OCI-M1 (cell line): ENCODE measurements around the gene ZNF814.
"Not testable (repeated sequence)": the region's sequence is repeated elsewhere in the genome, so short reads cannot be mapped to it uniquely, and the experiment has no call there.

ENCODE experiments used
- DNase-seq: peaks from one replicate; lab custom pipeline; 2025; lab: John Stamatoyannopoulos, UW

Gene ZNF814

DNA sequence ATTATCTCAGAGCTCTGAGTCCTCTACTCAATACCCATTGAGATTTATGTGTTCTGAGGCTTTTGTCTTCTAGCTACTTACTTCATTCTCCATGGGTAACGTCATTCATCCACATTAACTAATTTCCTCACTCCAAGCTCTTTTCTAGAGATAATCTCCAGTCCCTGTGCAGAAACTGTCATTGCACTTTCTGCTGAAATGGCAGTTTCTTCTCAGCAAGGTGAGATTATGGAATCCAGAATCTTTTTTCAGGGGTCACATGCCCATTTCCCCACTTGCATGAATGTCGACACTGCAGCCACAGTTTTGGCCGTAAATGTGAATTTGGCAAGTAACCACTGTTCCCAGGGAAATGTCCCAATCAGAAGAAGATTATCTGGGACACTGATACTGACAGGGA is 26.5 kb downstream of the ZNF814 start:
- not testable (repeated sequence) for DNase-seq

- not testable (repeated sequence) for DNase-seq
Measured at GRCh38 chr19:57854117-57854516, 34.7 kb downstream of the ZNF814 start.

GRCh38 chr19:57851812-57852603 is 36.8 kb downstream of the ZNF814 start:
- not testable (repeated sequence) for DNase-seq

DNA sequence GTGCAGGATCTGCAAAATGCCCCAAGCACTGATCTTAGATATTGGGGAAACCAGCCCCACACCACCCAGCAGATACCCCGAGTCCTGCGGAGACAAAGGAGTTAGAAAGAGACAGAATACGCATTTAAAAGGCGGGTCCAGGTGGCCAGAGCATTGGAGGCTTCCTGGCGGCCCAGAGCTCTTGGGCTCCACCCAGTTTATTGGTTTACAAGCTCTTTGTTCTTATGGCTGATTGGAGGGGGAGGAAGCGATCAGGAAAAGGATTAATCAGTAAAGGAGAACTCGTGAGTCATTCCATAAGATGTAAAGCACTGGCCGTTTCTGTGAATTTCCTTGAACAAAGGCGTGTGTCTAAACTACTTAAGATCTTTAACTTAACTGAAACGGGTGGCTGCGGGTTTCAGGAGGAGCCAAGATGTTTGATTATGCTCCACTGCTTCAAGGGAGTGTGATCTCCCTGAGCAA is 38.3 kb downstream of the ZNF814 start:
- DNase-seq = peak; percentile 83

GRCh38 chr19:57849666-57850473 is 39.0 kb downstream of the ZNF814 start, which contains the start of gene ZNF587:
ZNF587 (plus strand) TSS chr19:57849859; CDS start chr19:57850039, 180 bp downstream.
- peak; percentile 94 for DNase-seq

GRCh38 chr19:57849162-57849665 is 39.6 kb downstream of the ZNF814 start:
- DNase-seq = not testable (repeated sequence)

DNA sequence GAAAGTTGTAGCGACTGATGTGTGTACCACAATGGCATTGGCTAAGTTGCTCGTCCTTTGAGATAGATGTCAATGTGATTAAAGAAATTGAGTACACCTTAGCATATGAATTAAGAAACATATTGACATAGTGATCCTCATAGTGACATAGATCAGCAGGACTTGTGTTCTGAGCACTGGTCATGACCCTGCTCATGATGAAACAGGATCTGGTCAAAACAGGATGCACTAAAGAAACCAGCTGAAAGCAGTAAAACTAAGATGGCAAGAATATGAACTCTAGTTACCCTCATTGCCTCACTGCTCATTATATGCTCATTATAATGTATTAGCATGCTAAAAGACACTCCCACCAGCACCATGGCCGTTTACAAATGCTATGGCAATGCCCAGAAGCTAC is 41.7 kb downstream of the ZNF814 start:
- not testable (repeated sequence) for DNase-seq

GRCh38 chr19:57841122-57841763 is 47.6 kb downstream of the ZNF814 start:
- DNase-seq = no peak

GRCh38 chr19:57838622-57839191 is 50.1 kb downstream of the ZNF814 start:
- not testable (repeated sequence) for DNase-seq

DNA sequence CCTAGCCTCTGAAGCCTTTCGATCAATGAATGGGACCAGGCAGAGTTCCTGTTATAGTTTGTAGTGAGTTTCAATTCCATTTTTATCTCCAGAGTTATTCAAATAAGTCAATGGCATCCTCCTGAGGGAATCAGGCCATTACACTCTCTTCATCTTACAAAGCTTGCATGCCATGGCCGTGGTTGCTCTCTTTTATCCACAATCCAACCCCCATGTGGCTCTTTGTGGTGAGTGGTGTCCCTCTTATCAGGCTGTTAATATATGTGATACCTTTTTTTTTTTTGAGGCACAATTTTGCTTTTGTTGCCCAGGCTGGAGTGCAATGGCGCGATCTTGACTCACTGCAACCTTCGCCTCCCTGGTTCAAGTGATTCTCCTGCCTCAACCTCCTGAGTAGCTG is 51.8 kb downstream of the ZNF814 start:
- not testable (repeated sequence) for DNase-seq

- peak; percentile 64 for DNase-seq
Measured at GRCh38 chr19:57830071-57830602, 58.7 kb downstream of the ZNF814 start, which contains the start of gene ZNF587B. ZNF587B (plus strand) TSS chr19:57830299; CDS start chr19:57830529, 230 bp downstream.

- no peak for DNase-seq
Measured at GRCh38 chr19:57829316-57829715, 59.5 kb downstream of the ZNF814 start.

DNA sequence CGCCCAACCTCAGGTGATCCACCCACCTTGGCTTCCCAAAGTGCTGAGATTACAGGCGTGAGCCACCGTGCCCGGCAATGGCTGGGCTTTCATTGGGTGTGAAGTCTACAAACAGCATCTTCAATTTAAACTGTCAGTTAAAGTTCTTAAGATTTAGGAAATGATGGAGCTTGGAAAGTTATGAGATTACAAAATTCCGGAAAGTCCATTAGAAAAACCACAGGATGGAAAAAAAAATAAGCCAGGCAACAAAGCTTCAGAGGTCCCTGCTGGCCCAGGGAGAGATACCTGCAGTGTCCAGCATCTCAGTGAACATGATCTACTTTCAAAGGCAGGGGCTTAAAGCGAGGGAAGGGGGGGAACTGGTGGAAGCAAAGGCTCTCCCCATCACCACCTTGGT is 63.3 kb downstream of the ZNF814 start:
- DNase-seq = no peak

DNA sequence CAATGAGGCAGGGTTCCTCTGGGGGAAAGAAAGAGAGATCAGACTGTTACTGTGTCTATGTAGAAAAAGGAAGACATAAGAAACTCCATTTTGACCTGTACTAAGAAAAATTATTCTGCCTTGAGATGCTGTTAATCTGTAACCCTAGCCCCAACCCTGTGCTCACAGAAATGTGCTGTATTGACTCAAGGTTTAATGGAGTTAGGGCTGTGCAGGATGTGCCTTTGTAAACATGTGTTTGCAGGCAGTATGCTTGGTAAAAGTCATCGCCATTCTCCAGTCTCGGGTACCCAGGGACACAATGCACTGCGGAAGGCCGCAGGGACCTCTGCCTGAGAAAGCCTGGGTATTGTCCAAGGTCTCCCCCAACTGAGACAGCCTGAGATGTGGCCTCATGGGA is 65.2 kb downstream of the ZNF814 start:
- DNase-seq = not testable (repeated sequence)

- not testable (repeated sequence) for DNase-seq
Measured at GRCh38 chr19:57823155-57823554, 65.7 kb downstream of the ZNF814 start.

DNA sequence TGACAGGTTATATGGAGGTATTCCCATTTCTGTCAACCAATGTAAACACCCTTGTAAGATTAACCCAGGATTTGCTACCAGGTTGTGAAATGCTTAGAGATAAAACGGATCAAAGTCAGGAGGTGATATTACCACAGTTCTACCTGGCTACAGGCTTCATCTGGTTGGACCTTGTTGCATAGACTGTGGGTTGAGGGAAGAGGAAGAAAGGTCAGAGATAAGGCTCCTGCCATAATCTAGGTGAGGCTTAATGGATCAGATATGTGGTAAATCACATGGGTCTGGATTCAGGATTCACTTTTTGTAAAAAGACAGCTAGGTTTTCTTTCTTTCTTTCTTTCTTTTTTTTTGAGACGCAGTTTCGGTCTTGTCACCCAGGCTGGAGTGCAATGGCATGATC is 67.3 kb downstream of the ZNF814 start:
- not testable (repeated sequence) for DNase-seq

- not testable (repeated sequence) for DNase-seq
Measured at GRCh38 chr19:57821095-57821494, 67.7 kb downstream of the ZNF814 start.

GRCh38 chr19:57820599-57820998 is 68.2 kb downstream of the ZNF814 start:
- DNase-seq = no peak

DNA sequence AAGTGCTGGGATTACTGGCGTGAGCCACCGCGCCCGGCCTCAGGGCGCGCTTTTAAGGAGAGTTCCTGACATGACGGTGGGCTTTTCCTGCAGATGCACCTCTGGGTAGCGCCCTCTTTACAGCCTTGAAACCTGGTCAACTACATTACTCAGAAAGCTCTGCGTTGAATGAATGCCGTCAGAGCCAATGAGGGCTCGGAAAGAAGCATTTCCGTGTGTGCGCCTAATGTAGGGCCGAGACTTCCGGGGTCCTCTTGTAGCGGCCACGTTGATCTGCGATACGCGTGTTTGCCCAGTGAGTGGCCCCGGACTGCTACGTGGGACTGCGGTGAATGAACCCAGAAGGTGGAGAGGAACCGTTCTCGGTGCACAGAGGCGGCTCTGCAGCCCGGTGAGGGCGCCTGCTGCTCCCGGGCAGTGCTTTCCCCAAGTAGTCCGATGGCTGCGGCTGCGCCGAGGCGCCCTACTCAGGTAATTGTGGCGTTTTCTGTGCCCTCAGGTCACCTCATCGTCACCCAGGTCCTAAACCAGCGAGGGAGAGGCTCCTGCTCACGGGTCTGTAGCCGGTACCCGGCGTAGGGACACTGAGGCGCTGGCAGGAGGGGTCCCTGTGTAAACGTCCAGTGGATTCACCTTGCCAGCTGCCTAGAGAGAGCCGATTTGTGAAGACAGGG is 69.2 kb downstream of the ZNF814 start:
- peak; percentile 97 for DNase-seq

GRCh38 chr19:57818378-57818777 is 70.5 kb downstream of the ZNF814 start:
- DNase-seq = peak; percentile 45

- DNase-seq = no peak
Measured at GRCh38 chr19:57817976-57818375, 70.9 kb downstream of the ZNF814 start.
